NCI-H1694 treated with DMSO at 0.1 percent for 48 hours (cell line): ENCODE measurements around the gene ABLIM1.
"Not testable (repeated sequence)": the region's sequence is repeated elsewhere in the genome, so short reads cannot be mapped to it uniquely, and the experiment has no call there.

Experiments used
- DNase-seq: peaks from one replicate; lab custom pipeline; 2025; lab: John Stamatoyannopoulos, UW

Gene ABLIM1

DNA sequence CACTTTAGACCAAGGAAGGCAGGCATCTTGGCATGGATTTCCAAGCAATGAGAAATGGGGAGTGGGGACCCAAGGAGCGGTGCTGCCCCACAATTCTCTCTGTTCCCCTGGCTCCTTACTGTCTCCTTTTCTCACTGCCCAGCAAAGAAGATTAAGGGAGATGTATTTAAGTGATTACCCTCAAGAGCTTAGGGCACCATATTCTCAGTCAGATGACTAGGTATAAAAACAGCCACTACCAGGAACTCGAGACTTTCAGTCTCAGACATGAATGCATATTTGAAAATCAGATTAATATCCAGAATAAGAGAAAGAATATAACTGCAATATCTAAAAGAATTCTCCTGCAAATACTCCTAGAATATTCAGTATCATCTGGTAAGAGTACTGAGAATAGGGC, at the start of gene ABLIM1:
ABLIM1 (minus strand) TSS at position 101 of the 400 bp plus-strand sequence; CDS start at position 26, 75 bp downstream.
- DNase-seq = no peak

DNA sequence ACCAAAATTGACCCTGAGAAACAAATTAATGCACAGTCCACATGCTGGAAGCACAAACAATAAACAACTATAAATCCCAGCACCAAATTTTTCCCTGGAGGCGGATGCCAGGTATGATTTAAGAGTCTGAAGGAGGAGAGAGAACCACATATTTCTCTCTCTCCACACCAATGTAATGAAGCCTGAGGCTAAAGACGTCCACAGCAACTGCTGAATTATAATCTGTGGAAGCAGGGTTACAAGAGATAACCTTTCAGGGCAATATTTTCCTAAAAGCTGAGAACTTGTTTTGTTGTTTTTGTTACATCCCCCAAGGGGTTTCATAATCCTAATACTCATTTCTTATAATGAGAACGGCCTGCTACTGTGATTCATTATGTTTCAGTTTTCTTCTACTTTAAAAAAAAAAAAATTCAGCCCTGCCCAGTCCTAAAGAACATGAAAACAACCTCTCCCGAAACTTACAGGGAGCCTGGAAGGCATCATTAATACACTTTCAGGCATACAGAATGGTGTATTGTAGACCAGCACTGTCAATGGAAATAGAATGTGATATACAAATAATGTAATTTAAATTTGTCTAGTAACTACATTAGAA, 48.5 kb upstream of the ABLIM1 start:
- no peak for DNase-seq

DNA sequence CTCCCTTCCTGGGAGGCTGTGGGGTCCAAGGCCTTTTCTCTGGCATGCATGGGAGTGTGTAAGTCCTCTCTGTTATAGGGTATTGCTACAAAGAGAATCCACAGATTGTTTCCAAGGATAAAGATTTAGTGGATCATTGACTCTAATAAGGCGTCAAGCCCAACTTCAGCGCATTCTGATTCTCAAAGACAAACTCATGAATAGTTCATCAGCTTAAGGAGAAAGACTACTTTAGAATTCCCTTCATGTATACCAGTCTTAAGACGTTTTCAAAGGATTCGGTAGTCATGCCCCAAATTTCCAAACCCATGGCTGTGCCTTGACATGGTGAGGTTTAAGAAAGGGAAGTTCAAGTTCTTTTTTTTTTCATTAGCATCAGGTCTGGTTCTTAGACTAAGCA, 46.6 kb upstream of the ABLIM1 start:
- DNase-seq = no peak

DNA sequence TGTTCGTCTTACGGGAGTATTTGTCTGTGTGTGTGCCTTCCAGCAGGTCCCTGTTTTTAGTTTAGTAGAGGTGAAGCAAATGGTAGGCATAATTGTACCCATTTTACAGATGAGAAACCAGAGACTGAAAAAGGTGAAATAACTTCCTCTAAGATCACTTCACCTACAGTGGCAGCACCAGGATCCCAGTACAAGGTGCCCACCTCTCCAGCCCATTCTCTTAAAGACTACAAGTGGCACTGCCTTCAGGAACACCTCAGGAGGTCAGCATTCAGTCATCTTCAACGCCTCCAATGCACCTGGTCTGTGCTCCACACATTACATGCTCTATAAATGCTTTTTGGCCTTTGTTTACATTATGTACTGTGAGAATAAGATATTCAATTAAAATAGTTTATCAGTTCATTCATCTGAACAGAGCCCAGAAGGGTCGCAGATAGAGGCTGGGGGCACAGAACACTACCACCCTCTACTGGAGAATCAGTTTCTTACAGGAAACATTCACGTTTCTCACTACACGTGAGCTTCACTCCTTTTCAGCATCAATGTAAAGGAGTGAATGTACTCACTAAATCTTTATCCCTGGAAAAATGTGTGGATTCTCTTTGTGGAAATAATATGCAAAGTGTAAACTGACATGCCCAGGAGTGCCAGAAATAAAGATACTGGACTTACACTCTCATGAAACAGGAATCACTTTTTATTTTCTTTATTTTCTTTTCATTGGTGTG, 45.5 kb upstream of the ABLIM1 start:
- no peak for DNase-seq

GRCh38 chr10:114698271-114699061, 40.4 kb upstream of the ABLIM1 start:
- no peak for DNase-seq

GRCh38 chr10:114697061-114697598, 39.1 kb upstream of the ABLIM1 start:
- no peak for DNase-seq

GRCh38 chr10:114696301-114696700, 38.2 kb upstream of the ABLIM1 start:
- not testable (repeated sequence) for DNase-seq

GRCh38 chr10:114694752-114695151, 36.7 kb upstream of the ABLIM1 start:
- no peak for DNase-seq

DNA sequence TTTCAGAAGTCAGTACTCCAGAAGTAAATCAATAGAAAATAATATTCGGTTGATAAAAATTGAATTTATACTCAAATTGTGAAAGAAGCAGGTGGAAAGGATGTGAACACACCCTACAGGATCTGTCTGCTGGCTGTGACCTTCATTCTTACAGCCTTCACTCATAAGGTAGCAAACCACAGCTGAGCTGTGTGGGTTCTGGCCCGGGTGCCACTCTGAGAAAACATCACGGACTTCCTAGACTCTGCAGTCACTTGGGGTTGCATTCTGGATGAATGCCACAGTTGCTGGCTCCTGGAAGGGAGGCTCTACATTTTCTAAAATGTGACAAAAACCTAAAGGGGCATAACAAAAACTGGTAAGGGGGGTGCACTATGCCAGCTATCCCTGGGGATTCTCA, 36.0 kb upstream of the ABLIM1 start:
- DNase-seq = no peak

GRCh38 chr10:114691442-114691941, 33.4 kb upstream of the ABLIM1 start:
- DNase-seq = no peak

GRCh38 chr10:114688786-114689185, 30.7 kb upstream of the ABLIM1 start:
- DNase-seq = no peak

DNA sequence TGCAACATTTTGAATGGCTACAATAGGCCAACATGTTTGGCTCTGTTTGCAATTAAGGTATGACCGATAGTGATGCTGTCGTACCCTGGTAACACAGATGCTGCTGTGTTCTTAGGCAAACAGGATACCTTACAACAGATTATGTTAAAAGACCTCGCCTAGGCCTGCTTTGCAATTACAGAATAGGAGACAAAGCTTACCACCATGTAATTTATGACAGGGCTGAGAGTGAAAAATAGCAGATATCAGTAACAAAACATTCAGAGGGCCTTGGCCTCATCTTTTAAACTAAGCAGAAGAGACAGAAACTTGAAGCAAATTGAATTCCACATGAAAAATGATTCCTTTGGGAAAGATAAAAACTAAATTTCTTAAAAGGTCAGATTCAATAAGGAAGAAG, 29.4 kb upstream of the ABLIM1 start:
- no peak for DNase-seq

DNA sequence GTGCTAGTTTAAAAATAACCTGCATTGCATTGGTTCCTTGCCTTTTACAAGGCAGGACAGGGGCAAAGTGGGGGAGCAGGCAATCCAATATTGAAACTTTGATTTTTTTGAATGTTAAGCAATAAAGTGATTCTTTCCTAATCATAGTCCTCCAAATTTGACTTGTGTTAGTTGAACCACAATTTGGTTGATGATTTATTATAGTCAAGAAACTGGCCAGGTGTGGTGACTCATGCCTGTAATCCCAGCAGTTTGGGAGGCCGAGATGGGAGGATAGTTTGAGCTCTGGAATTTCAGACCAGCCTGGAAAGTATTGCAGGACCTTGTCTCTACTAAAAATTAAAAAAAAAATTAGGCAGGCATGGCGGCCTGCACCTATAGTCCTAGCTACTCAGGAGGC, 27.9 kb upstream of the ABLIM1 start:
- DNase-seq = no peak

DNA sequence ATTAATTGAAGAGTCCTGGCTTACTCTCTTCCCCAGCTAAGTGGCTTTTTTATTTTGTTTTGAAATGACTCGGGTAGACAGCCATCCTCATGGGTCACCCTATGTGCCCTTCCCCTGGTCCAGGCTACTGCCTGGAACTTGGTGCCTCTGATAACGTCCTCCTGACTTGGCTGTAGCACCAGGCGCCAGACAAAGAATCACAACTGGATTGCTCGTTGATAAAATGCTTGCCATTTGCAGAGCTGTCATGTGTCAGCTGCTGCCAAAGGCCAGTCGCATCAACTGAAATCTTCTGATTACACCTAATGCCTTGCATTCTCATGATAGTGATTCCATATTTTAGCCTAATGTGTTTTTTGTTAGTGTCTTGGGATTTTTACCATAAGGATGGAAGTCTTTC, 27.4 kb upstream of the ABLIM1 start:
- no peak for DNase-seq

GRCh38 chr10:114684822-114685209, 26.7 kb upstream of the ABLIM1 start:
- DNase-seq = no peak

DNA sequence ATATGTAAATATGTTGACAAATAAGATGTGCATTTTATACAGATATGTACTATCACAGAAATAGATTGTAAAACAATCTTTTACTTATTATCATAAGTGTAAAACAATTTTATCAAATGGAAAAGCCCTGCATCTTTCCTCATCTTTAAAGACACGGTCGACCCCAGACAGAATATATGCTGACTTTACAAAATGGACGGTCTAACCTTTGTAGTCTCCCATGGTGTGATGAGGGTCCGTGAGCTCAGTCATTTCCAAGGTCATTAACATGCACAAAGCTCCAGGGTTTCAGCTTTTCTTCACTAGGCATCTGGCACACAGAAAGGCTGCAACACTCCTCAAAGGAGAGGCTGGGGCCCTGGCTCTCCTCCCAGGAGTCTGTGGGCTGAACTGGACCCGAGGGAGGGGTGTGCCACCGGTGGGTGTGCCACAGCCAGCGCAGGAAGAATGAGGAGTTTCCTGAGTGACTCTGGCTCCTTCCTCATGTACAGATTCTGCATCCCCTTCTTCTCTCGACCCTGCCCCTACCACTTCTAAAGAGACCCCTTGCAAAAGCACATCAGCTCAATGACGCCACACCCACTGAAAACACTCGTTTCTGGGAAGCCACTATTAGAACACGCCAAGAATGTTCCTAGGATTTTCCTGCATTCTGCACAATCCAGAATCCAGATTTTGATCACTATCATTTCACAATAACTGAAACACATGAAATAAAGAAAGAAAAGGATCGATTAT, 26.2 kb upstream of the ABLIM1 start:
- no peak for DNase-seq

DNA sequence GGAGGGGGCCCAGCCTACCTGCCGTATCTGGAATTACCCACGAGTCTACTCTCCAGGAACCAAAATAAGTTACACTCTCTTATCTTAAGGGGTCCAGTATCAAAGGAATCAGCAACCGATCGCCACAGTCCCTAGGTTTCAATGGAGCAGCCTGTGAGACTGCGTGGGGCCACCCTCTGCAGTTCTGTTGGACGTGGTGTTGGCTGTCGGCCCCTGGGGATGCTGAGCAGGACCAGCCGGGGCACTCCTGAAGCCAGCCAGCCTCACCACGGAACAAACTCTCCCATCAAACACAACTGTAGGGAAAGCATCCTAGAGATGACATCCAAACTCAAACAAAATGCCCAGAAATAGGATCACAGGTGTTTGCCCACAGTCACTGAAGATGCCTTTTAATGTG, 25.5 kb upstream of the ABLIM1 start:
- DNase-seq = no peak

GRCh38 chr10:114683162-114683561, 25.1 kb upstream of the ABLIM1 start:
- no peak for DNase-seq

GRCh38 chr10:114682532-114682931, 24.5 kb upstream of the ABLIM1 start:
- DNase-seq = no peak

DNA sequence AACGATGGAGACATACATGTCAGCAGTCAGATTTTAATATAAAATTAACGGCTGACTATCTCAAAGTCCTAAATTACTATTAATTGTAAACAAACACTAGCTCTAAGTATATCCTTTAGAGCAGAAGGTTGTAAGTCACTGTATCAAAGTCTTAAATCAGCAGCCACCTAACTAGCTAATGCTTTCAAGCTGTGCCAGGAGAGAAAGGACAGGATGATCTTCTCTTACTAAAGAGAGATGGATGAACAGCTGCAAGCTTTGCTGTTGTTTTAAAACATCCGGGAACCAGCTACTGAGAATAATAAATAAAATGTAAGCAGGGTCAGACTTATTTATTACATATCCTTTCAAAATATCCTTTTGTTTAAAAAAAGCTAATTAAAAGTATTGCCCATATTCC, 24.0 kb upstream of the ABLIM1 start:
- DNase-seq = no peak

GRCh38 chr10:114681542-114681941, 23.5 kb upstream of the ABLIM1 start:
- DNase-seq = no peak

- DNase-seq = no peak
Measured at GRCh38 chr10:114680543-114681117, 22.6 kb upstream of the ABLIM1 start.
